Measurements from ENCODE around the gene AFF4. TPM values are rescaled to one million over a fixed set of nuclear protein-coding genes. Genes with fewer than 3 reads are reported as not detected.

AFF4 gene
- total RNA-seq, 1 donor from 2014 or later, result 25.8 TPM

DNA sequence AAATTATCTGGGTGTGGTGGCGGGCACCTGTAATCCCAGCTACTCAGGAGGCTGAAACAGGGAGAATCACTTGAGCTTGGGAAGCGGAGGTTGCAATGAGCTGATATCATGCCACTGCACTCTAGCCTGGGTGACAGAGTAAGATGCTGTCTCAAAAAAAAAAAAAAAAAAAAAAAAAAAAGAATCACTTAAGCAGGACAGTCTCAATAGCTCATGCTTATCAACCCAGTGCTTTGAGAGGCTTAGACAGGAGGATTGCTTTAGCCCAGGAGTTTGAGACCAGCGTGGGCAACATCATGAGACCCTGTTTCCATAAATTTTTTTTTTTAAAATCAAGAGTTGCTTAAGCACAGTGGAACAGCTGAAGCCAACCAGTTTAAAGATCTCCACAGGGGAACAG, 47.3 kb downstream of the AFF4 start:
- H3K36me3 ChIP-seq (ENCODE audit: control insufficient read depth, insufficient read depth, low read length), result peaks cover 7% of the 10 kb centered on the region
- FAIRE-seq, result no peak

DNA sequence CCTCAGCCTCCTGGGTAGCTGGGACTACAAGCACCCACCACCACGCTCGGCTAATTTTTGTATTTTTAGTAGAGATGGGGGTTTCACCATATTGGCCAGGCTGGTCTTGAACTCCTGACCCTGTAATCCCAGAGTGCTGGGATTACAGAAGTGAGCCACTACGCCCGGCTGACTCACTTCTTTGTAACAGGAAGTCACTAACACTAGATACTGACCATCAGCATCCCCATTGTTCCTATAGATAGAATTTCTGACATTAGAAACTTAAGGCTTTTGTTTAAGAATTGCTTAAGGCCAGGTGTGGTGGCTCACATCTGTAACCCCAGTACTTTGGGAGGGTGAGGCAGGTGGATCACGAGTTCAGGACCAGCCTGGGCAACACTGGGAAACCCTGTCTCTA, 47.8 kb downstream of the AFF4 start:
- DNase-seq (ENCODE audit: low read depth) (peak; percentile 33), FAIRE-seq (no peak)
- H3K4me3 ChIP-seq (ENCODE audit: low read depth, low read length), result no peak overlapping the region
- TF ChIP-seq, protein P1, sequence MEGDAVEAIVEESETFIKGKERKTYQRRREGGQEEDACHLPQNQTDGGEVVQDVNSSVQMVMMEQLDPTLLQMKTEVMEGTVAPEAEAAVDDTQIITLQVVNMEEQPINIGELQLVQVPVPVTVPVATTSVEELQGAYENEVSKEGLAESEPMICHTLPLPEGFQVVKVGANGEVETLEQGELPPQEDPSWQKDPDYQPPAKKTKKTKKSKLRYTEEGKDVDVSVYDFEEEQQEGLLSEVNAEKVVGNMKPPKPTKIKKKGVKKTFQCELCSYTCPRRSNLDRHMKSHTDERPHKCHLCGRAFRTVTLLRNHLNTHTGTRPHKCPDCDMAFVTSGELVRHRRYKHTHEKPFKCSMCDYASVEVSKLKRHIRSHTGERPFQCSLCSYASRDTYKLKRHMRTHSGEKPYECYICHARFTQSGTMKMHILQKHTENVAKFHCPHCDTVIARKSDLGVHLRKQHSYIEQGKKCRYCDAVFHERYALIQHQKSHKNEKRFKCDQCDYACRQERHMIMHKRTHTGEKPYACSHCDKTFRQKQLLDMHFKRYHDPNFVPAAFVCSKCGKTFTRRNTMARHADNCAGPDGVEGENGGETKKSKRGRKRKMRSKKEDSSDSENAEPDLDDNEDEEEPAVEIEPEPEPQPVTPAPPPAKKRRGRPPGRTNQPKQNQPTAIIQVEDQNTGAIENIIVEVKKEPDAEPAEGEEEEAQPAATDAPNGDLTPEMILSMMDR (IDR thresholded peaks at IDR 0.05; ENCODE audit: insufficient read depth, low read length, severe bottlenecking), result no peak
- H3K27me3 ChIP-seq (ENCODE audit: control insufficient read depth, insufficient read depth, low read length), result no peaks in the 10 kb centered on the region
- peaks cover 7% of the 10 kb centered on the region for H3K36me3 ChIP-seq (ENCODE audit: control insufficient read depth, insufficient read depth, low read length)

More for the DNA sequence above, 47.3 kb downstream of the AFF4 start:
- no peak overlapping the region for H3K4me3 ChIP-seq (ENCODE audit: low read depth, low read length)
- TF ChIP-seq, protein P1 (IDR thresholded peaks at IDR 0.05; ENCODE audit: insufficient read depth, low read length, severe bottlenecking), result no peak
- no peak for DNase-seq (ENCODE audit: low read depth)
- no peaks in the 10 kb centered on the region for H3K27me3 ChIP-seq (ENCODE audit: control insufficient read depth, insufficient read depth, low read length)

DNA sequence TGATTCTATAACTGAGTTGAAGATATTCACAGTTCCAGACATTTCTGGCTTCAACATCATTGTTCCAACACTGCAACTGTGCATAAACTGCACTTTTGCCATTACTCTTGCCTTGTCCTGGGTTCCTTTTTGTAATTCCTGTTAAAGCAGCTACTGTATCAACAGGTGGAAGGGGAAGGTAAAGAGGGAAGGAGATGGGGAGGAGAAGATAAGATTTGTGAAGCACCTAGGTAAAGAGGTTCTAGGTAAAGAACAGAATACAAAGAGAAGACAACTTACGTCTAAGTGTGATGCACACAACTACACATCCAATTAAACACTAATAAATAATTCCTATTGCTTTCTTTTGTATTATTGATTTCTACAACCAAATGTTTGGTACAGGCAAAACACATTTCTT, 53.7 kb downstream of the AFF4 start:
- Histone ChIP-seq H3K27me3 (ENCODE audit: control insufficient read depth, insufficient read depth, low read length) (no peaks in the 10 kb centered on the region), H3K36me3 (ENCODE audit: control insufficient read depth, insufficient read depth, low read length) (peaks cover 2% of the 10 kb centered on the region), H3K4me3 (ENCODE audit: low read depth, low read length) (no peak overlapping the region)
- TF ChIP-seq, protein P1 (IDR thresholded peaks at IDR 0.05; ENCODE audit: insufficient read depth, low read length, severe bottlenecking), result no peak
- DNase-seq (ENCODE audit: low read depth) (no peak), FAIRE-seq (no peak)

DNA sequence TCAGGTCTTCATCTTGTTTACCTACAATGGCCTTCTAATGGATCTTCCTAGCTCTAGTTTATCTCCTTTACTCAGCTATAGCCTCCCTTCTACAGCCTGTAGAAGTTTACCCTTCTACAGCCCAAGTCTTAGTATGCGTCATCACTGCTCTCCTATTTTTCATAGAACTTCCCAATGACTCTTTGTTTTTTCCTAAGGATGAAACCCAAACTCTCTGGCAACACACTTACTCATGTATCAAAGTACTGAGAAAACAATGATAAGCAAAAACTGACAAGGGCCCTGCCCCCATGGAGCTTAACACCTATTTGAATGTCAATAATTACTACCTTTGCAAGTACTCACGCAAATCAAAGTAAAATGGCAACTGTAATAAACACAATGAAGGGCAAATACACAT, 56.3 kb downstream of the AFF4 start:
- DNase-seq (ENCODE audit: low read depth) (peak; percentile 28), FAIRE-seq (no peak)
- TF ChIP-seq, protein P1 (IDR thresholded peaks at IDR 0.05; ENCODE audit: insufficient read depth, low read length, severe bottlenecking), result no peak
- H3K36me3 ChIP-seq (ENCODE audit: control insufficient read depth, insufficient read depth, low read length), result peaks cover under 1% of the 10 kb centered on the region
- no peaks in the 10 kb centered on the region for H3K27me3 ChIP-seq (ENCODE audit: control insufficient read depth, insufficient read depth, low read length)
- H3K4me3 ChIP-seq (ENCODE audit: low read depth, low read length), result no peak overlapping the region

DNA sequence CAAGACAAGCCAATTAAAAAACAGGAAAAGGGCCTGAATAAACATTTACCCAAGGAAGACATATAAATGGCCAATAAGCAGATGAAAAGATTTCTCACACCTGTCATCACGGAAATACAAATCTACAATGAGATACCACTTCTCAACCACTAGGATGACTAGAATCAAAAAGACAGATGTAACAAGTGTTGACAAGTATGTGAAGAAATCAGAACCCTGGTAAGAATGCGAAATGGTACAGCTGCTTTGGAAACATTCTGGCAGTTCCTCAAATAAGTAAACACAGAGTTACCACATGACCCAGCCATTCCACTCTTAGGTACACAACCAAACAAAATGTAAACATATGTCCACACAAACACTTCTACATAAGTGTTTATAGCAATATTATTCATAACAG, 57.5 kb downstream of the AFF4 start:
- peaks cover 2% of the 10 kb centered on the region for H3K36me3 ChIP-seq (ENCODE audit: control insufficient read depth, insufficient read depth, low read length)
- H3K27me3 ChIP-seq (ENCODE audit: control insufficient read depth, insufficient read depth, low read length), result no peaks in the 10 kb centered on the region
- FAIRE-seq (no peak), DNase-seq (ENCODE audit: low read depth) (peak; percentile 92)
- TF ChIP-seq, protein P1 (IDR thresholded peaks at IDR 0.05; ENCODE audit: insufficient read depth, low read length, severe bottlenecking), result peak; percentile 33
- no peak overlapping the region for H3K4me3 ChIP-seq (ENCODE audit: low read depth, low read length)

GRCh38 chr5:132901730-132902129, 61.7 kb downstream of the AFF4 start:
- DNase-seq (ENCODE audit: low read depth) (no peak), FAIRE-seq (no peak)
- no peak overlapping the region for H3K4me3 ChIP-seq (ENCODE audit: low read depth, low read length)
- TF ChIP-seq, protein P1 (IDR thresholded peaks at IDR 0.05; ENCODE audit: insufficient read depth, low read length, severe bottlenecking), result no peak
- H3K36me3 ChIP-seq (ENCODE audit: control insufficient read depth, insufficient read depth, low read length), result peaks cover 7% of the 10 kb centered on the region
- H3K27me3 ChIP-seq (ENCODE audit: control insufficient read depth, insufficient read depth, low read length), result no peaks in the 10 kb centered on the region

Measured in bronchial epithelial cell (primary cell).